C4-2B (cell line): ENCODE data around the gene SEMA4D.

Experiments used
- ZFX ChIP-seq: fragments of 450-650 bp; IDR thresholded peaks from 2 replicates; pipeline ENCODE4 v1.6.1; 2017
- TF ChIP-seq, protein P1 (sequence below): fragments of 450-650 bp; conservative IDR thresholded peaks from 2 replicates; pipeline ENCODE4 v1.5.1; 2017; ENCODE audit warnings: mild to moderate bottlenecking

DNA sequence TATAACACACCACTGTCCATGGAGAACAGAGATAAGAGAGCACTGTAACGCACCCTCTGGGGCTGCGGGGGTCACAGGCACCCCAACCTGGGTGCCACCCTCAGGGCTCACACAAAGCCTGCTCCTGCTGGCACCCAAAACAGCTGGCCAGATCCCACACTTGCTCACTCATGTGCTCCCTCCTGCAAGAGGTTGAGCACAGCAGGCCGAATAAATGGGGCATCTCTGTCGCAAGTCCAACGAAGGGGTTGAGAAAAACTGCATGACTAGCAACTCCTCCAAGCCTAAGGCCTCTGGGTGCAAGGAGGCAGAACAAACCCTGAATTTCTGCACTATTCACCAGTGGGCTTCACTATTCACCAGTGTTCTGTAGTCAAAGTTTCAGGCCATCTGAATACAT is 99.3 kb downstream of the SEMA4D start:
- TF ChIP-seq, protein P1, sequence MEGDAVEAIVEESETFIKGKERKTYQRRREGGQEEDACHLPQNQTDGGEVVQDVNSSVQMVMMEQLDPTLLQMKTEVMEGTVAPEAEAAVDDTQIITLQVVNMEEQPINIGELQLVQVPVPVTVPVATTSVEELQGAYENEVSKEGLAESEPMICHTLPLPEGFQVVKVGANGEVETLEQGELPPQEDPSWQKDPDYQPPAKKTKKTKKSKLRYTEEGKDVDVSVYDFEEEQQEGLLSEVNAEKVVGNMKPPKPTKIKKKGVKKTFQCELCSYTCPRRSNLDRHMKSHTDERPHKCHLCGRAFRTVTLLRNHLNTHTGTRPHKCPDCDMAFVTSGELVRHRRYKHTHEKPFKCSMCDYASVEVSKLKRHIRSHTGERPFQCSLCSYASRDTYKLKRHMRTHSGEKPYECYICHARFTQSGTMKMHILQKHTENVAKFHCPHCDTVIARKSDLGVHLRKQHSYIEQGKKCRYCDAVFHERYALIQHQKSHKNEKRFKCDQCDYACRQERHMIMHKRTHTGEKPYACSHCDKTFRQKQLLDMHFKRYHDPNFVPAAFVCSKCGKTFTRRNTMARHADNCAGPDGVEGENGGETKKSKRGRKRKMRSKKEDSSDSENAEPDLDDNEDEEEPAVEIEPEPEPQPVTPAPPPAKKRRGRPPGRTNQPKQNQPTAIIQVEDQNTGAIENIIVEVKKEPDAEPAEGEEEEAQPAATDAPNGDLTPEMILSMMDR: no peak
- TF ChIP-seq ZFX: no peak
